ENCODE data around the gene SHISAL1. TPM values are rescaled to one million over a fixed set of nuclear protein-coding genes. Genes with fewer than 3 reads are reported as not detected.
A peak's percentile ranks its signal among the peaks of the same experiment; 100 is the strongest.

The SHISAL1 gene
- total and polyA plus RNA-seq, 4 donors: 0.12 to 0.74 (median 0.34) TPM

GRCh38 chr22:44329179-44329796, 16.5 kb upstream of the SHISAL1 start:
- DNase-seq (peak in 1 of 3 donors; percentile 37), ATAC-seq (ENCODE audit: insufficient read depth, low FRiP score) (no peak)
- Histone ChIP-seq H3K27ac (ENCODE audit: low read depth in 1 of 2, low read length in 1 of 2) (no peak overlapping the region), H3K4me1 (ENCODE audit: control insufficient read depth in 5 of 5, insufficient read depth in 5 of 5, low read length in 5 of 5) (peaks cover 0 to 15% (median 2%) of the 10 kb centered on the region in 5 donors), H3K4me3 (no peak overlapping the region), H3K9ac (ENCODE audit: insufficient read depth in 1 of 2, low read length in 2 of 2) (no peak overlapping the region), H3K27me3 (ENCODE audit: control insufficient read depth in 3 of 3, insufficient read depth in 3 of 3, low read length in 2 of 3) (peaks cover 9 to 45% (median 25%) of the 10 kb centered on the region in 3 donors), H3K36me3 (ENCODE audit: control insufficient read depth in 4 of 4, insufficient read depth in 4 of 4, low read length in 4 of 4) (no peaks in the 10 kb centered on the region), H3K9me3 (ENCODE audit: control insufficient read depth in 4 of 4, insufficient read depth in 3 of 4, low read length in 3 of 4) (no peaks in the 10 kb centered on the region)
- 43 to 53% methylated on average over 17 of the region's 17 CpGs for WGBS, 2 donors
- TF ChIP-seq CTCF (IDR thresholded peaks at IDR 0.05; ENCODE audit: control extremely low read depth, extremely low read depth): no peak

- DNase-seq (no peak), ATAC-seq (ENCODE audit: insufficient read depth, low FRiP score) (no peak)
- no peak overlapping the region for H3K9ac ChIP-seq (ENCODE audit: insufficient read depth in 1 of 2, low read length in 2 of 2)
- no peaks in the 10 kb centered on the region for H3K36me3 ChIP-seq (ENCODE audit: control insufficient read depth in 4 of 4, insufficient read depth in 4 of 4, low read length in 4 of 4)
- H3K4me1 ChIP-seq (ENCODE audit: control insufficient read depth in 5 of 5, insufficient read depth in 5 of 5, low read length in 5 of 5): peaks cover 0 to 15% (median 2%) of the 10 kb centered on the region in 5 donors
- no peak for TF ChIP-seq CTCF (IDR thresholded peaks at IDR 0.05; ENCODE audit: control extremely low read depth, extremely low read depth)
- 68 to 72% methylated on average over 5 of the region's 5 CpGs for WGBS, 2 donors
- H3K27me3 ChIP-seq (ENCODE audit: control insufficient read depth in 3 of 3, insufficient read depth in 3 of 3, low read length in 2 of 3): peaks cover 9 to 41% (median 21%) of the 10 kb centered on the region in 3 donors
- no peak overlapping the region for H3K4me3 ChIP-seq
- H3K9me3 ChIP-seq (ENCODE audit: control insufficient read depth in 4 of 4, insufficient read depth in 3 of 4, low read length in 3 of 4): no peaks in the 10 kb centered on the region
- no peak overlapping the region for H3K27ac ChIP-seq (ENCODE audit: low read depth in 1 of 2, low read length in 1 of 2)
These were observed 16.0 kb upstream of the SHISAL1 start for GRCh38 chr22:44328762-44329161.

GRCh38 chr22:44328326-44328725, 15.6 kb upstream of the SHISAL1 start:
- Histone ChIP-seq H3K4me3 (no peak overlapping the region), H3K27ac (ENCODE audit: low read depth in 1 of 2, low read length in 1 of 2) (no peak overlapping the region), H3K36me3 (ENCODE audit: control insufficient read depth in 4 of 4, insufficient read depth in 4 of 4, low read length in 4 of 4) (no peaks in the 10 kb centered on the region), H3K4me1 (ENCODE audit: control insufficient read depth in 5 of 5, insufficient read depth in 5 of 5, low read length in 5 of 5) (peaks cover 0 to 15% (median 2%) of the 10 kb centered on the region in 5 donors), H3K27me3 (ENCODE audit: control insufficient read depth in 3 of 3, insufficient read depth in 3 of 3, low read length in 2 of 3) (peaks cover 9 to 40% (median 21%) of the 10 kb centered on the region in 3 donors), H3K9me3 (ENCODE audit: control insufficient read depth in 4 of 4, insufficient read depth in 3 of 4, low read length in 3 of 4) (no peaks in the 10 kb centered on the region), H3K9ac (ENCODE audit: insufficient read depth in 1 of 2, low read length in 2 of 2) (no peak overlapping the region)
- DNase-seq (no peak), ATAC-seq (ENCODE audit: insufficient read depth, low FRiP score) (no peak)
- WGBS, 2 donors: 77 to 89% methylated on average over 6 of the region's 6 CpGs
- no peak for TF ChIP-seq CTCF (IDR thresholded peaks at IDR 0.05; ENCODE audit: control extremely low read depth, extremely low read depth)
